ENCODE data around the gene LMF1.

The LMF1 gene

GRCh38 chr16:1002399-1003166 is 31.8 kb upstream of the LMF1 start:
- DNase-seq: peak; percentile 73

GRCh38 chr16:1001096-1001495 is 30.3 kb upstream of the LMF1 start:
- no peak for DNase-seq

GRCh38 chr16:1000608-1001007 is 29.8 kb upstream of the LMF1 start:
- no peak for DNase-seq

GRCh38 chr16:999677-1000076 is 28.9 kb upstream of the LMF1 start:
- no peak for DNase-seq

- no peak for DNase-seq
Measured at GRCh38 chr16:998615-999014, 27.8 kb upstream of the LMF1 start.

GRCh38 chr16:998211-998610 is 27.4 kb upstream of the LMF1 start:
- DNase-seq: peak; percentile 36

- peak; percentile 75 for DNase-seq
Measured at GRCh38 chr16:997440-998051, 26.8 kb upstream of the LMF1 start.

- DNase-seq: no peak
Measured at GRCh38 chr16:996681-997080, 25.9 kb upstream of the LMF1 start.

- DNase-seq: no peak
Measured at GRCh38 chr16:995783-996182, 25.0 kb upstream of the LMF1 start.

GRCh38 chr16:995087-995486 is 24.3 kb upstream of the LMF1 start:
- no peak for DNase-seq

GRCh38 chr16:993731-994130 is 22.9 kb upstream of the LMF1 start:
- no peak for DNase-seq

GRCh38 chr16:991773-992172 is 21.0 kb upstream of the LMF1 start:
- DNase-seq: no peak

- DNase-seq: no peak
Measured at GRCh38 chr16:991345-991744, 20.6 kb upstream of the LMF1 start.

- DNase-seq: no peak
Measured at GRCh38 chr16:990516-991291, 19.9 kb upstream of the LMF1 start.

- DNase-seq: no peak
Measured at GRCh38 chr16:989354-989814, 18.6 kb upstream of the LMF1 start.

GRCh38 chr16:988471-989353 is 17.9 kb upstream of the LMF1 start:
- no peak for DNase-seq

GRCh38 chr16:987906-988305 is 17.1 kb upstream of the LMF1 start:
- no peak for DNase-seq

GRCh38 chr16:986925-987582 is 16.3 kb upstream of the LMF1 start:
- DNase-seq: no peak

GRCh38 chr16:986411-986810 is 15.6 kb upstream of the LMF1 start:
- DNase-seq: no peak

GRCh38 chr16:985646-986400 is 15.0 kb upstream of the LMF1 start:
- DNase-seq: no peak

Measured in activated T-cell treated with anti-CD3 and anti-CD28 coated beads, Interleukin-2, amount 50 U/mL, for 1 hour (primary cell).